Subcutaneous adipose tissue (tissue), 4 donors: Measurements from ENCODE around the gene CR1L. TPM values are rescaled to one million over a fixed set of nuclear protein-coding genes. Genes with fewer than 3 reads are reported as not detected.

ENCODE experiments used
- total RNA-seq, 4 donors: library from RNA; depleted of rRNA; stranded (reverse); fragments of >200 nt; gene quantifications; one replicate each; pipeline ENCODE4 v1.1.0, GENCODE V29; 2016
- TF ChIP-seq, protein P1 (sequence below): fragments of 450-650 bp; IDR thresholded peaks from one replicate; pipeline ENCODE4 v1.5.1; 2016; ENCODE audit warnings: low read depth, mild to moderate bottlenecking, control low read depth, antibody characterized with exemption, moderate library complexity

The CR1L gene
- total RNA-seq, 4 donors from 2014 or later = 0.57 to 1.0 TPM; not detected in 2

DNA sequence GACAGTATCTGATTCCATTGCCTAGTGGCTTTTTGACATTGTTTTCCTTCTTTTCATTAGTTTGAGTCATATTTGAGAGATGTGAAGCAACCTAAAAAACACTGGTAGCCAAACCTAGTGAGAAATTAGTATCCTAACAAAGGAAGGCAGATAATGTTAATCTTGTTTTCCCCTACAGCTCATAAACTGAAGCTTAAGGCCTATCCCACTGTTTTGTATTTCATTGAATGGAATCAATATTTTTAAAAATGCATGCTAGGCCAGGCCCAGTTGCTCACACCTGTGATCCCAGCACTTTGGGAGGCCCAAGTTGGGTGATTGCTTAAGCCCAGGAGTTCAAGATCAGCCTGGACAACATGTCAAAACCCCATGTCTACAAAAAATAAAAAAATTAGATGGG is 1.2 kb downstream of the CR1L start:
- TF ChIP-seq, protein P1, sequence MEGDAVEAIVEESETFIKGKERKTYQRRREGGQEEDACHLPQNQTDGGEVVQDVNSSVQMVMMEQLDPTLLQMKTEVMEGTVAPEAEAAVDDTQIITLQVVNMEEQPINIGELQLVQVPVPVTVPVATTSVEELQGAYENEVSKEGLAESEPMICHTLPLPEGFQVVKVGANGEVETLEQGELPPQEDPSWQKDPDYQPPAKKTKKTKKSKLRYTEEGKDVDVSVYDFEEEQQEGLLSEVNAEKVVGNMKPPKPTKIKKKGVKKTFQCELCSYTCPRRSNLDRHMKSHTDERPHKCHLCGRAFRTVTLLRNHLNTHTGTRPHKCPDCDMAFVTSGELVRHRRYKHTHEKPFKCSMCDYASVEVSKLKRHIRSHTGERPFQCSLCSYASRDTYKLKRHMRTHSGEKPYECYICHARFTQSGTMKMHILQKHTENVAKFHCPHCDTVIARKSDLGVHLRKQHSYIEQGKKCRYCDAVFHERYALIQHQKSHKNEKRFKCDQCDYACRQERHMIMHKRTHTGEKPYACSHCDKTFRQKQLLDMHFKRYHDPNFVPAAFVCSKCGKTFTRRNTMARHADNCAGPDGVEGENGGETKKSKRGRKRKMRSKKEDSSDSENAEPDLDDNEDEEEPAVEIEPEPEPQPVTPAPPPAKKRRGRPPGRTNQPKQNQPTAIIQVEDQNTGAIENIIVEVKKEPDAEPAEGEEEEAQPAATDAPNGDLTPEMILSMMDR = no peak

DNA sequence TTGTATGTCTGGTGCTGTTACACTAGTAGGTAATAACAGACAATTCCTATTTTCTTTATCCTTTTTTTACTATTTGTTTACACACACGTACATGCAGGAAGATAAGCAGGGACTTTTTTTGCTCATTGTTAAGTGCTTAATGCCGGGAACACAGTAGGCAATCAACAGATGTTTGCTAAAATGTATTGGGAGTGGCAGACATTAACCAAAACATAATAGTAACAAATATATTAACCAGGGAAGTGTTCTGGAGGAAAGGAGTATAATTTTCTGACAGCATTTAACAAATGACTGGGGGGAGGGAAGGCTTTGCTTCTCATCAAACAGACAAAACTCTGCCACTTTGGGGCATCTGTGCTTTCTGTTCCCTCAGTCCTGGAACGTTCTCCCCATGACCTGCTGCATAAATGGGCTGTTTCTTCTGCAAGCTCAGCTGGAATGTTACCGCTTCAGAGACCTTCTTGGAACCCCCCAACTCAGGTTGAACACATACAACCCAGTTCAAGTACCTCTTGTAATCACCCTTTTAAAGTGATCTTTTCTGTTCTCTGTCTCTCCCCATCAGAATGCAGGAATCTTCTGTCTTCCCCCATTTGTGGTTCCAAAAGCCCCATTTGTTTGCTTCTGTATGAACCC is 2.1 kb downstream of the CR1L start:
- TF ChIP-seq, protein P1 = no peak

DNA sequence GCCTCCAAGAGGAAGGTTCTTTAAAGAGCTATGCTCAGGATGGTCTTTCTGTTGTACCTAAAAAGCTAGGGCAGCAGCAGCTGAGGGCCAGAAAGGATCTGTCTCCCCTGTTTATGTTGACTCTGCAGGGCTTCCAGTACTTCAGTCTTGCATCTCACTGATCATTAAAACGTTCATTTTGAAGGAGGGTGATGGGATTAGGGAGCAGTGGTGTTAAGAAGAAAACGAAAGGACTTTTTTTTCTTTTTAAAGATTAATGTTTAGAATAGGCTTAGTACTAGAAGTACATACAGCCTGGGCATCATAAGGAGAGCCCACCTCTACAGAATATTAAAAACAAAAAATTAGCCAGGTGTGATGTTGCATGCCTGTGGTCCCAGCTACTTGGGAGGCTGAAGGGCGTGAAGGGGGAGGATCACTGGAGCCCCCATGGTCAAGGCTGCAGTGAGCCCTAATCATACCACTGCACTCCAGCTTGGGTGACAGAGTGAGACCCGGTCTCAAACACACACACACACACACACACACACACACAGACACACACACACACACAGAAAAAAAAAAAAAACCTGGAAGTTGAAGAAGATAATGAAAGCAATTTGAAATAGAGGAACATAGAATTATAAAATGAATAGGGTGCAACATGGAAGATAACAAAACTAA is 2.9 kb downstream of the CR1L start:
- TF ChIP-seq, protein P1 = no peak

DNA sequence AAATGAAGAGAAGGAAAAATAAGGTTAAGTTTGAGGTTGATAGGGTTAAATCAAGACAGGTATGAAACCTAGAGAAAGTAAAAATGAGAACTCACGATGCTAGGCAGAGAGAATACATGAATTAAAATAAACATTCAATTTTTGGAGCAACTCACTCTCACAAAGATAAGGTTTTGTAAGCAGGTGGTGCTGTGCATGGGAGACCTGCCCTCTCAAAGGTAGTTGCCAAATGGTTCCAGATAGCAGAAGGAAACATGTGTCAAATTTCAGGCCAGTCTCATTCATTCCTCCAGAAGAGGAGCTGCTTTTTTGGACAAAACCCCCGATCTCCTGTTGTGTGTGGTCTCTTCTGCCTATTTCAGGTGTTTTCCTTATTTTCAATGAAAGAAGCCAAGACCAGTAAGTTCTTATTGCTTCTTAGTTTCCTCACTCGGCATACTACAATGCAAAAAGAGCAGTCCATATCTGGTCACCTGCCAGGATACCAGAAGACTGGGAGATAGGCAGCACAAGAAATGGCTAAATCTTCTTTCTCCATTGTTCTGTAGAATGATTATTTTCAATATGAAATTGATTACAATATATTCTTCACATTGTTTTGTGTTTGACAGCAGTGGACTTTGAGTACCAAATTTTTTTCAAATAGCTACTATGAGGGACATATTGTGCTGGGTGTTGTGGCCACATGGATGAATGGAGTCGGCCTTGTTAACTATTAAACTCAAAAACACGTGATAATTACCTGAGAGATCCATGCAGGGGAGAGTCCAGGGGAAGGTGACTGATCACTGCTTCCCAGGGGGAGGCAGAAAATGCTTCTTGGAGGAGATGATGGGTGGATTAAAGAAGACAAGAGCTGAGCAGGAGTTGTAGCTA is 3.6 kb downstream of the CR1L start:
- TF ChIP-seq, protein P1 = no peak

DNA sequence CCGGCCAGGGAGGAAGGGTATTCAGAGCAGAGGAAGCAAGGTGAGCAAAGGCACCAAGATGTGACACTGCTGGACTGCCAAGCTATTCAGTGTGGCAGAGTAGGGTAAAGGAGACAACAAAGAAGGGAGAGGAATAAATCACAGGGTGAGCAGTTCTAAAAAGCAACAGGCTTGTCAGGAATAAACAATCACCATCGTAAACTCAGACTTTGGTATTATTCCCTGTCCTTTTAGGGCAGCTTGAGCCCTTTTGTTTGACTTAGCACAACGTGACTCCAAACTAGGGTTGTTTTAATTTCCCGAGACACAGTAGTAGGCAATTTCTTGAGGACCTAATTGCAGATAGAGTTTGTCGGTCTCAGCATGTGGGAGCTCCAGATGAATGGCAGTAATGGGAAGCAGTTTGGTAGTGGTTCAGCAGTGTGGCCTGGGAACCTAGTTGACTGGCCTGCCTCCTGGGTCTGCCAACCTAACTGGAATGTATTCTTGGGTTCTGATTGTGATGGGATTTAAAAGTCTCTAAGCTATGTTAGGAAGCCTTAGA is 4.3 kb downstream of the CR1L start:
- TF ChIP-seq, protein P1 = no peak

DNA sequence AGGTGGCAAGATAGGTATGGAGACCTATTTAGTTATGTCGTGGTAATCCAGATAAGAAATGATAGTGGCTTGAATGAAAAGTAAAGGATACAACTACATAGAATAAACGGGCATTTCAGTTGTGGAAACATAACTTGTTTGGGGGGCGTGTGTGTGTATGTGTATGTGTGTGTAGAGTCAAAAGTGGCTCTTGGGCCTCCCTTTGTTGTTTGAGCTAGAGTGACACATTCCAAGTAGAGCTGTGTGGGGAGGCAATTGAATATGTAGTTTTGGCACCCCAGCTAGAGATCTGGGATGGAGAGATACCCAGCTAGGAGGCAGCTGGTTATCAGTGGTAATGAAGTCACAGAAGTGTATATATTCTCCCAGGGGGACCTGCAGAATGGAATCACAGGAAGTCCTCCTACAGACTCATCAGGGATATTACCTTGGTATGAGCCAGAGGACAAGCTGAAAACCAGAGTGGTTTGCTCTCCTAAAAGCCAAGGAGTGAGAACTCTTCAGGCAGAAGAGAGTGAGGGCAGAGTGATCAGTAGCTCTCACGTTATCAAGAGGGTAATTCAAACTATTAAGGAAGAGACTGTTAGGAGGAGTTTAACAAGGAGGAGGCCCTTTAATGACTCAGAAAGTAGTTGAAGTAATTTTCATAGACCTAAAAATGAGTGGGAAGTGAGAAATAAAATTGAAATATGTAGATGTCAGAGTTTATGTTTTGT is 5.1 kb downstream of the CR1L start:
- TF ChIP-seq, protein P1 = no peak
